Muscle of leg (tissue), 11 donors: ENCODE results near the gene PLEK2. TPM values are rescaled to one million over a fixed set of nuclear protein-coding genes. Genes with fewer than 3 reads are reported as not detected.
"Not testable (repeated sequence)": the region's sequence is repeated elsewhere in the genome, so short reads cannot be mapped to it uniquely, and the experiment has no call there.

Experiments
- DNase-seq: peaks from one replicate; pipeline ENCODE4 v3.0.0; 2013
- H3K27ac ChIP-seq: one replicate; pipeline ENCODE4 v1.5.1; 2013; ENCODE audit warnings: mild to moderate bottlenecking, low read length, control low read depth
- H3K27me3 ChIP-seq: one replicate; pipeline ENCODE4 v1.6.1; 2013; ENCODE audit warnings: low read length; ENCODE audit not compliant: control insufficient read depth, insufficient read depth
- H3K36me3 ChIP-seq: one replicate; pipeline ENCODE4 v1.6.1; 2013; ENCODE audit warnings: low read length; ENCODE audit not compliant: control insufficient read depth, insufficient read depth
- H3K4me1 ChIP-seq: one replicate; pipeline ENCODE4 v1.6.1; 2013; ENCODE audit warnings: low read length; ENCODE audit not compliant: control insufficient read depth, insufficient read depth
- H3K4me3 ChIP-seq: one replicate; pipeline ENCODE4 v1.5.1; 2013; ENCODE audit warnings: low read length, control low read depth
- H3K9me3 ChIP-seq: replicated peaks from 2 replicates; pipeline ENCODE4 v1.6.1; 2013; ENCODE audit warnings: low read depth, low read length; ENCODE audit not compliant: control insufficient read depth
- WGBS: methylation state at CpG from one replicate; pipeline ENCODE4 v1.1.5; 2013; ENCODE audit warnings: missing lambda C conversion rate; ENCODE audit not compliant: insufficient coverage; 5-methylcytosine and 5-hydroxymethylcytosine counted together
- polyA plus RNA-seq, 8 donors: library from polyadenylated mRNA; unstranded; fragments of 120-200 nt; gene quantifications; one replicate each; pipeline versions ENCODE4 v1.2.1 to v1.2.3, GENCODE V29; 2013; ENCODE audit warnings: inconsistent platforms in 1 of 8, low replicate concordance in 1 of 8; ENCODE audit not compliant: insufficient read length in 8 of 8, insufficient read depth in 1 of 8
- total RNA-seq: library from RNA; stranded (reverse); fragments of 120-200 nt; gene quantifications from one replicate; pipeline ENCODE4 v1.2.4, GENCODE V29; 2013

Gene PLEK2
- total and polyA plus RNA-seq, 9 donors, result 0.22 to 3.0 (median 0.80) TPM

DNA sequence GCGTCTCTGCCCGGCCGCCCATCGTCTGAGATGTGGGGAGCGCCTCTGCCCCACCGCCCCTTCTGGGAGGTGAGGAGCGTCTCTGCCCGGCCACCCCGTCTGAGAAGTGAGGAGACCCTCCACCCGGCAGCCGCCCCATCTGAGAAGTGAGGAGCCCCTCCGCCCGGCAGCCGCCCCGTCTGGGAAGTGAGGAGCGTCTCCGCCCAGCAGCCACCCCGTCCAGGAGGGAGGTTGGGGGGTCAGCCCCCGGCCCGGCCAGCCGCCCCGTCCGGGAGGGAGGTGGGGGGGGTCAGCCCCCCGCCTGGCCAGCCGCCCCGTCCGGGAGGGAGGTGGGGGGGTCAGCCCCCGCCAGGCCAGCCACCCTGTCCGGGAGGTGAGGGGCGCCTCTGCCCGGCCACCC is 70.7 kb downstream of the PLEK2 start:
- H3K27me3 ChIP-seq, H3K9me3 ChIP-seq, DNase-seq, H3K4me3 ChIP-seq, H3K4me1 ChIP-seq, H3K27ac ChIP-seq: not testable (repeated sequence)
- 97% methylated on average over 13 of the region's 31 CpGs for WGBS
- peaks cover 33% of the 10 kb centered on the region for H3K36me3 ChIP-seq

Other genes starting within 250 kb of the PLEK2 start
- gene GARIN2, start 222.7 kb downstream of the PLEK2 start, total RNA-seq, result 0.04 TPM
- under 1 TPM; 0.23 to 0.63 (median 0.38) TPM for gene GARIN2, start 222.7 kb downstream of the PLEK2 start, polyA plus RNA-seq
- gene PALS1, start 170.7 kb downstream of the PLEK2 start, total RNA-seq, result 14.7 TPM
- gene PALS1, start 170.7 kb downstream of the PLEK2 start, polyA plus RNA-seq, result 10 to 100 TPM; 10.1 to 14.8 (median 13.6) TPM
- 63.4 TPM for gene ATP6V1D, start 52.4 kb downstream of the PLEK2 start, total RNA-seq
- 10 to 100 TPM; 60.9 to 80.6 (median 69.8) TPM for gene ATP6V1D, start 52.4 kb downstream of the PLEK2 start, polyA plus RNA-seq
- 90.0 TPM for gene EIF2S1, start 51.8 kb downstream of the PLEK2 start, total RNA-seq
- 10 to 100 TPM; 60.3 to 97.4 (median 91.3) TPM for gene EIF2S1, start 51.8 kb downstream of the PLEK2 start, polyA plus RNA-seq
- 0.40 TPM for gene TMEM229B, start 76.6 kb upstream of the PLEK2 start, total RNA-seq
- gene TMEM229B, start 76.6 kb upstream of the PLEK2 start, polyA plus RNA-seq, result under 1 TPM; 0.23 to 0.62 (median 0.43) TPM
- 0.75 TPM for gene PLEKHH1, start 121.1 kb upstream of the PLEK2 start, total RNA-seq
- gene PLEKHH1, start 121.1 kb upstream of the PLEK2 start, polyA plus RNA-seq, result 1 to 10 TPM in 6 of 8 donors, under 1 TPM in 2; 0.58 to 3.5 (median 1.4) TPM
- 10.0 TPM for gene PIGH, start 188.1 kb upstream of the PLEK2 start, total RNA-seq
- gene PIGH, start 188.1 kb upstream of the PLEK2 start, polyA plus RNA-seq, result 10 to 100 TPM in 6 of 8 donors, 1 to 10 TPM in 2; 9.8 to 14.8 (median 13.1) TPM
- gene ARG2, start 207.8 kb upstream of the PLEK2 start, total RNA-seq, result 1.0 TPM
- 1 to 10 TPM; 1.2 to 3.1 (median 2.0) TPM for gene ARG2, start 207.8 kb upstream of the PLEK2 start, polyA plus RNA-seq